SJCRH30 (cell line): ENCODE data around the gene LEFTY2. TPM values are rescaled to one million over a fixed set of nuclear protein-coding genes. Genes with fewer than 3 reads are reported as not detected.
"Not testable (repeated sequence)": the region's sequence is repeated elsewhere in the genome, so short reads cannot be mapped to it uniquely, and the experiment has no call there.

Source experiments
- DNase-seq, 2 experiments: peaks; one replicate each; pipeline ENCODE4 v3.0.0-alpha.2; 2015 to 2020
- H3K27ac ChIP-seq: fragments of 250-450 bp; sonication (Bioruptor Pico); 2 replicates; pipeline ENCODE4 v1.5.1; 2020; ENCODE audit warnings: mild to moderate bottlenecking, moderate library complexity
- H3K27me3 ChIP-seq: fragments of 250-450 bp; sonication (Bioruptor Pico); 2 replicates; pipeline ENCODE4 v1.5.1; 2020; ENCODE audit warnings: mild to moderate bottlenecking, moderate library complexity
- H3K36me3 ChIP-seq: fragments of 250-450 bp; sonication (Bioruptor Pico); 2 replicates; pipeline ENCODE4 v1.5.1; 2020; ENCODE audit warnings: mild to moderate bottlenecking, moderate library complexity
- H3K4me1 ChIP-seq: fragments of 250-450 bp; sonication (Bioruptor Pico); 2 replicates; pipeline ENCODE4 v1.5.1; 2020; ENCODE audit warnings: mild to moderate bottlenecking, moderate library complexity
- H3K4me3 ChIP-seq: fragments of 250-450 bp; sonication (Bioruptor Pico); 2 replicates; pipeline ENCODE4 v1.5.1; 2020; ENCODE audit warnings: mild to moderate bottlenecking, moderate library complexity
- H3K9me3 ChIP-seq: fragments of 250-450 bp; sonication (Bioruptor Pico); replicated peaks from 2 replicates; pipeline ENCODE4 v1.5.1; 2020; ENCODE audit warnings: mild to moderate bottlenecking, moderate library complexity
- total RNA-seq: library from RNA; depleted of rRNA; stranded (reverse); fragments of >200 nt; shearing (Covaris generic); gene quantifications from 2 replicates; pipeline ENCODE4 v1.2.3, GENCODE V29; 2014; rRNA removed

LEFTY2 gene
- total RNA-seq, 1 experiment from 2014 or later, result 0.77 TPM

- Histone ChIP-seq H3K9me3 (no peaks in the 10 kb centered on the region), H3K27ac (peak overlapping the region; percentile 84), H3K27me3 (no peaks in the 10 kb centered on the region), H3K4me1 (peaks cover 35% of the 10 kb centered on the region), H3K36me3 (no peaks in the 10 kb centered on the region), H3K4me3 (no peak overlapping the region)
- no peak for DNase-seq
Observed at GRCh38 chr1:225890346-225891228, 50.4 kb downstream of the LEFTY2 start.

- H3K27ac ChIP-seq, result peak overlapping the region; percentile 84
- H3K27me3 ChIP-seq, result no peaks in the 10 kb centered on the region
- no peak for DNase-seq
- no peaks in the 10 kb centered on the region for H3K9me3 ChIP-seq
- peaks cover 35% of the 10 kb centered on the region for H3K4me1 ChIP-seq
- H3K4me3 ChIP-seq, result no peak overlapping the region
- no peaks in the 10 kb centered on the region for H3K36me3 ChIP-seq
Observed at GRCh38 chr1:225889743-225890142, 51.3 kb downstream of the LEFTY2 start.

- H3K9me3 ChIP-seq, result no peaks in the 10 kb centered on the region
- peaks cover 30% of the 10 kb centered on the region for H3K4me1 ChIP-seq
- no peaks in the 10 kb centered on the region for H3K27me3 ChIP-seq
- DNase-seq, result peak; percentile 97
- no peaks in the 10 kb centered on the region for H3K36me3 ChIP-seq
- H3K27ac ChIP-seq, result peak within 1 kb of the TSS; percentile 84
- H3K4me3 ChIP-seq, result peak within 1 kb of the TSS; percentile 45
Observed at GRCh38 chr1:225888898-225889601, 52.0 kb downstream of the LEFTY2 start, which contains the start of gene LEFTY1. TSS of gene LEFTY1 (minus strand) at chr1:225889146. CDS start at chr1:225889066, 80 bp downstream.

GRCh38 chr1:225888289-225888897 is 52.6 kb downstream of the LEFTY2 start:
- DNase-seq, result no peak
- peaks cover 30% of the 10 kb centered on the region for H3K4me1 ChIP-seq
- H3K4me3 ChIP-seq, result peak overlapping the region; percentile 45
- H3K36me3 ChIP-seq, result no peaks in the 10 kb centered on the region
- H3K9me3 ChIP-seq, result no peaks in the 10 kb centered on the region
- H3K27ac ChIP-seq, result peak overlapping the region; percentile 84
- H3K27me3 ChIP-seq, result no peaks in the 10 kb centered on the region

DNA sequence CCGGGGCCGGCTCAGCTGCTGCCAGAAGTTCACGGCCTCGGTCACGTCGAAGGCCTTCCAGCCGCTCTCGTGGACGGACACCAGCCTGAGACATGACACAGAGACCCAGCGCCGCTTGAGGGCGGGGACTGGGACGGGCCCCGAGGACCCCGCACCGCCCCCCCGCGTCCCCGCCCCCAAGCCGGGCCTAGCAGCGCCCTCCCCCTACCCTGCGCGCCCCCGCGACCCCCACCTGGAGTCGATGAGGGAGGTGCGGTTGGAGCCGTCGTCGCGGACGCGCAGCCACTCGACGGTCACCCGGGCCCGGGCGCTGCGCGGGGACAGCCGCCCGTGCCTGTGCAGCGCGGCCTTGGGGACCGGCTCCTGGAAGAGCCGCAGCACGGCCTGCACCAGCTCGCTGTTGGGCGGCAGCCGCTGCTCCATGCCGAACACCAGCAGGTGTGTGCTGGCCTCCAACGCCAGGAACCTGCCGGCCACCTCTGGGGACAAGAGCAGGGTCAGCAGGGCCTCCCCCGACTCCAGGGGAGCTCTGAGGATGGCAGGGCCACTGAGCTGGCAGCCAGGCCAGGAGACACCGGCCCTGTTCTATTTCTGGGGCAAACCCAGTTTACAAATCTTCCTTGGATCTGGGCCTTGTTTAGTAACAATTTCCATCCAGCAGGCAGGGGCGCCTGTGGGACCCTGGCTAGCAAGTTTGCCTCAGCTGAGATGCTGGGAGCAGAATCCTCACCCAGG is 53.3 kb downstream of the LEFTY2 start:
- DNase-seq, H3K27ac ChIP-seq: not testable (repeated sequence)

GRCh38 chr1:225887030-225887314 is 54.0 kb downstream of the LEFTY2 start:
- Histone ChIP-seq H3K4me1 (peaks cover 30% of the 10 kb centered on the region), H3K36me3 (no peaks in the 10 kb centered on the region), H3K4me3 (no peak overlapping the region), H3K27me3 (no peaks in the 10 kb centered on the region), H3K27ac (no peak overlapping the region), H3K9me3 (no peaks in the 10 kb centered on the region)
- DNase-seq, result no peak

More for the DNA sequence above, 53.3 kb downstream of the LEFTY2 start:
- not testable (repeated sequence) for H3K4me3 ChIP-seq, H3K9me3 ChIP-seq, H3K36me3 ChIP-seq, H3K27me3 ChIP-seq
- H3K4me1 ChIP-seq, result peaks cover 30% of the 10 kb centered on the region

Other genes with a start within 250 kb of the LEFTY2 start
- 618 and 654 TPM in 2 replicates for gene SRP9, start 163.4 kb downstream of the LEFTY2 start, total RNA-seq
- gene EPHX1, start 131.1 kb downstream of the LEFTY2 start, total RNA-seq, result 6.3 and 7.2 TPM in 2 replicates
- gene TMEM63A, start 58.8 kb downstream of the LEFTY2 start, total RNA-seq, result 13.5 and 20.4 TPM in 2 replicates
- gene LEFTY1, start 52.1 kb downstream of the LEFTY2 start, total RNA-seq, result 16.7 and 19.4 TPM in 2 replicates
- 46.0 and 51.1 TPM in 2 replicates for gene PYCR2, start 17.0 kb downstream of the LEFTY2 start, total RNA-seq
- 30.7 and 36.9 TPM in 2 replicates for gene SDE2, start 58.1 kb upstream of the LEFTY2 start, total RNA-seq
- 923 and 957 TPM in 2 replicates for gene H3-3A, start 121.5 kb upstream of the LEFTY2 start, total RNA-seq
- gene ACBD3, start 245.5 kb upstream of the LEFTY2 start, total RNA-seq, result 41.6 and 48.8 TPM in 2 replicates